Calu3 (cell line): Measurements from ENCODE around the gene POU3F4. TPM values are rescaled to one million over a fixed set of nuclear protein-coding genes. Genes with fewer than 3 reads are reported as not detected.

Experiments used
- BruUV-seq: library from RNA; stranded (reverse); fragments of 400-500 nt; replicated peaks from 2 replicates; lab custom pipeline; 2021; lab: Mats Ljungman, UMichigan
- CTCF ChIA-PET: fragments of 300-600 bp; sonication (Branson Sonifier 250); formaldehyde crosslinking; loops from one replicate; lab custom pipeline; 2022; ENCODE audit warnings: antibody characterized with exemption; lab: Charles Lee
- DNase-seq: peaks from one replicate; pipeline ENCODE4 v3.0.0; 2022
- H3K27ac Mint-ChIP-seq: one replicate; pipeline ENCODE4 v1.8.0; 2022; ENCODE audit warnings: mixed read lengths; ENCODE audit not compliant: unreplicated experiment
- H3K27me3 Mint-ChIP-seq: one replicate; pipeline ENCODE4 v1.8.0; 2022; ENCODE audit warnings: mixed read lengths; ENCODE audit not compliant: unreplicated experiment
- H3K36me3 Mint-ChIP-seq: one replicate; pipeline ENCODE4 v1.8.0; 2022; ENCODE audit warnings: mild to moderate bottlenecking, moderate library complexity, mixed read lengths; ENCODE audit not compliant: insufficient read depth, unreplicated experiment
- H3K4me1 Mint-ChIP-seq: one replicate; pipeline ENCODE4 v1.8.0; 2022; ENCODE audit warnings: mild to moderate bottlenecking, low read depth, mixed read lengths; ENCODE audit not compliant: unreplicated experiment
- H3K4me3 Mint-ChIP-seq: one replicate; pipeline ENCODE4 v1.8.0; 2022; ENCODE audit warnings: mild to moderate bottlenecking, low read depth, moderate library complexity, mixed read lengths; ENCODE audit not compliant: unreplicated experiment
- H3K9me3 Mint-ChIP-seq: one replicate; pipeline ENCODE4 v1.8.0; 2022; ENCODE audit warnings: low read depth, mixed read lengths; ENCODE audit not compliant: unreplicated experiment
- CTCF ChIP-seq: fragments of 200-600 bp; IDR thresholded peaks from one replicate; pipeline ENCODE4 v1.8.0; 2022; ENCODE audit warnings: antibody characterized with exemption; ENCODE audit not compliant: unreplicated experiment
- intact Hi-C: fragments of 100-400 bp; cut with micrococcal nuclease; formaldehyde crosslinking; loops from one replicate; pipeline ENCODE4 v1.10.0; 2022; ENCODE audit not compliant: unreplicated experiment
- total RNA-seq: library from RNA; stranded (reverse); gene quantifications from 2 replicates; pipeline ENCODE4 v1.2.3, GENCODE V29; 2022

POU3F4 gene
- total RNA-seq, 1 experiment from 2014 or later, result not detected

DNA sequence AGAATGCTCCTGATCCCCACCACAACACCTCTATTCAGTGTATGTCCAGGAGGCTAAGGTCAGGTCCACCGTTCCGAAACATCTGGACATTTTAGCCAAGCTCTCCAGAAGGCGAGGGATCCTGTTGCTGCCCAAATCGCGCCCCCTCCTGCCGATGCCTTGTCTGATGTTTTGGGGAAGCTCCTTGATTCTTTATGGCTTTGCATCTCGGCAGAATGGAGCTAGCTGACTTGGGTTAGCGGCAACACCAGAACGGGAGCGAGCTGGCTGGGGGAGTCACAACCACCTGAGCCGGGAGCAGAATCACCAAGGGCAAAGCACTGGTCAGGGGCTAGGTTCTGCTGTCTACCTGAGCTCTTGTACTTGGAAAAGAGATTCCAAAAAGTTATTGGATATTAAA lies 6.6 kb upstream of the POU3F4 start:
- intact Hi-C loops, result no loop called here
- H3K9me3 Mint-ChIP-seq, result peaks cover 6% of the 10 kb centered on the region
- no peak overlapping the region for H3K27ac Mint-ChIP-seq
- CTCF ChIA-PET, result no interaction called here
- no peak for TF ChIP-seq CTCF
- BruUV-seq, result no TSS peak
- no peaks in the 10 kb centered on the region for H3K27me3 Mint-ChIP-seq
- H3K4me3 Mint-ChIP-seq, result no peak overlapping the region
- no peaks in the 10 kb centered on the region for H3K36me3 Mint-ChIP-seq
- no peak for DNase-seq
- H3K4me1 Mint-ChIP-seq, result no peaks in the 10 kb centered on the region

DNA sequence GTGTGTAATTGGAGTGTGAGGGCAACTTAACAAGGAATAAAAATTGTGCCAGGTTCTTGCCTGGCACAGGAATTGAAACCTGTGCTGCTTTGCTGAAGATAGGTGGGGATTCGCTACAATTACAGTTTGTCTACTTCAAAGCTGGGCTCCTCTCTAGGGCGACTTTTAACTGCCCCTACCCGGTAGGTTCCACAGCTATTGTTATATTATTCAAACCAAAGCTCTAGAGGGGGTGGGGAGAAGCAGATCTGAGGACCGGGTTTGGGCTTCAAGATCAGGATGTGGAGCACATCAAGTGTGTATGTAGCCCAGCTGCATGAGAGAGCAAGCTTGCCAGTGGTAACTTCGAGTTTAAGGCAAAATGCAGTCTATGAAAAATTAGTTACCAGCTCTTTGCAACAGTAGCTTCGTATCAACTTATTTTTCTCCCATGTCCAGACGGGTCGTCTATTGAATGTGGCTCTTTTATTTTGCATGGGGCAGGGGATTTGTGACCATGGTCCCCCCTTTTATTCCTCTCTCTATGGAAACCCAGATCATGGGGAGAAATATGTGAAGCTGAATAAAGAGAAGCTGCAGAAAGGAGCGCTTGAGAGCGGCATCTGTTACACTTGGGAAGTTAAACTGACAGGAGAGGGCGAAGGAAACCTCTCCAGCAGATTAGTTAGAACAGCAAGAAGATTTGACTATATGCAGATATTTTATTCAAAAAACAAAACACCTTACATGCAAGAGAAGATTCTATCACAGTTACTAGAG lies 3.2 kb upstream of the POU3F4 start:
- intact Hi-C loops, result no loop called here
- TF ChIP-seq CTCF, result no peak
- Mint-ChIP-seq H3K4me1 (no peaks in the 10 kb centered on the region), H3K27ac (no peak overlapping the region), H3K9me3 (peaks cover 9% of the 10 kb centered on the region), H3K4me3 (no peak overlapping the region), H3K27me3 (no peaks in the 10 kb centered on the region), H3K36me3 (no peaks in the 10 kb centered on the region)
- BruUV-seq, result no TSS peak
- CTCF ChIA-PET, result no interaction called here
- no peak for DNase-seq

DNA sequence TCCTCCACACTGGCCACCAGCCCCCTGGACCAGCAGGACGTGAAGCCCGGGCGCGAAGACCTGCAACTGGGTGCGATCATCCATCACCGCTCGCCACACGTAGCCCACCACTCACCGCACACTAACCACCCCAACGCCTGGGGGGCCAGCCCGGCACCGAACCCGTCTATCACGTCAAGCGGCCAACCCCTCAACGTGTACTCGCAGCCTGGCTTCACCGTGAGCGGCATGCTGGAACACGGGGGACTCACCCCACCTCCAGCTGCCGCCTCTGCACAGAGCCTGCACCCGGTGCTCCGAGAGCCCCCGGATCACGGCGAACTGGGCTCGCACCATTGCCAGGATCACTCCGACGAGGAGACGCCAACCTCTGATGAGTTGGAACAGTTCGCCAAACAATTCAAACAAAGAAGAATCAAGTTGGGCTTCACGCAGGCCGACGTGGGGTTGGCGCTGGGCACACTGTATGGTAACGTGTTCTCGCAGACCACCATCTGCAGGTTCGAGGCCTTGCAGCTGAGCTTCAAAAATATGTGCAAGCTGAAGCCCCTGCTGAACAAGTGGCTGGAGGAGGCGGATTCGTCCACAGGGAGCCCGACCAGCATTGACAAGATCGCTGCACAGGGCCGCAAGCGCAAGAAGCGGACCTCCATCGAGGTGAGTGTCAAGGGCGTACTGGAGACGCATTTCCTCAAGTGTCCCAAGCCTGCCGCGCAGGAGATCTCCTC lies 600 bp downstream of the POU3F4 start:
- TF ChIP-seq CTCF, result no peak
- Mint-ChIP-seq H3K4me1 (no peaks in the 10 kb centered on the region), H3K4me3 (no peak overlapping the region), H3K27me3 (no peaks in the 10 kb centered on the region), H3K27ac (no peak overlapping the region), H3K36me3 (no peaks in the 10 kb centered on the region), H3K9me3 (peaks cover 8% of the 10 kb centered on the region)
- intact Hi-C loops, result no loop called here
- CTCF ChIA-PET, result no interaction called here
- no TSS peak for BruUV-seq
- no peak for DNase-seq

- peaks cover 8% of the 10 kb centered on the region for H3K9me3 Mint-ChIP-seq
- no peaks in the 10 kb centered on the region for H3K27me3 Mint-ChIP-seq
- intact Hi-C loops, result no loop called here
- DNase-seq, result no peak
- H3K4me1 Mint-ChIP-seq, result no peaks in the 10 kb centered on the region
- H3K27ac Mint-ChIP-seq, result no peak overlapping the region
- H3K4me3 Mint-ChIP-seq, result no peak overlapping the region
- BruUV-seq, result no TSS peak
- H3K36me3 Mint-ChIP-seq, result no peaks in the 10 kb centered on the region
- no peak for TF ChIP-seq CTCF
- CTCF ChIA-PET, result no interaction called here
Measured at GRCh38 chrX:83509254-83509801, 1.2 kb downstream of the POU3F4 start.
